Heart left ventricle (tissue), 16 donors: Measurements from ENCODE around the gene PRKAG2. TPM values are rescaled to one million over a fixed set of nuclear protein-coding genes. Genes with fewer than 3 reads are reported as not detected.
A peak's percentile ranks its signal among the peaks of the same experiment; 100 is the strongest.

Source experiments
- ATAC-seq, 4 donors: fragments of 200-7000 bp; cut with Tn5 transposase; one replicate each; pipeline ENCODE4 v1.9.1; 2020 to 2022; ENCODE audit warnings: moderate library complexity in 4 of 4, mild to moderate bottlenecking in 3 of 4, moderate number of reproducible peaks in 1 of 4
- DNase-seq, 5 donors: peaks; one replicate each; pipeline ENCODE4 v3.0.0-alpha.2; 2020
- H3K27ac ChIP-seq, 12 donors: fragments of 200-600 bp; sonication (generic) in 4 of 12; one replicate each; pipeline versions ENCODE4 v1.5.0 to v1.8.0; 2016 to 2022; ENCODE audit warnings: mild to moderate bottlenecking in 2 of 12
- H3K27me3 ChIP-seq, 9 donors: fragments of 200-600 bp; sonication (generic) in 2 of 9; one replicate each; pipeline versions ENCODE4 v1.5.1 to v1.8.0; 2016 to 2022; ENCODE audit warnings: mild to moderate bottlenecking in 3 of 9
- H3K36me3 ChIP-seq, 9 donors: fragments of 200-600 bp; sonication (generic) in 2 of 9; one replicate each; pipeline versions ENCODE4 v1.5.0 to v1.8.0; 2018 to 2022; ENCODE audit warnings: mild to moderate bottlenecking in 2 of 9
- H3K4me1 ChIP-seq, 12 donors: fragments of 200-600 bp; sonication (generic) in 4 of 12; one replicate each; pipeline versions ENCODE4 v1.5.0 to v1.8.0; 2016 to 2022; ENCODE audit warnings: mild to moderate bottlenecking in 3 of 12
- H3K4me3 ChIP-seq, 12 donors: fragments of 200-600 bp; sonication (generic) in 4 of 12; one replicate each; pipeline versions ENCODE4 v1.5.0 to v1.8.0; 2017 to 2022; ENCODE audit warnings: mild to moderate bottlenecking in 9 of 12, moderate library complexity in 4 of 12
- H3K9me3 ChIP-seq, 12 donors: fragments of 200-600 bp; sonication (generic) in 4 of 12; one replicate each; pipeline versions ENCODE4 v1.5.0 to v1.8.0; 2016 to 2022; ENCODE audit warnings: mild to moderate bottlenecking in 1 of 12
- POLR2A ChIP-seq, 2 donors: fragments of 450-650 bp; IDR thresholded peaks; one replicate each; pipeline ENCODE4 v1.6.1; 2017; ENCODE audit warnings: antibody characterized with exemption in 2 of 2, mild to moderate bottlenecking in 2 of 2, moderate library complexity in 2 of 2
- WGBS, 4 donors: extraction: QIAGEN DNeasy Blood & Tissue Kit in 2 of 4; methylation state at CpG; one replicate each; pipeline versions ENCODE4 v1.1.5 to v1.1.7; 2013 to 2018; 5-methylcytosine and 5-hydroxymethylcytosine counted together
- intact Hi-C, 10 donors: fragments of 100-400 bp; cut with DNase I; formaldehyde crosslinking; loops; one replicate each; pipeline versions ENCODE4 v1.11.1 to v1.14.2; 2022
- polyA plus RNA-seq, 2 donors: library from polyadenylated mRNA; stranded (reverse); fragments of 200-250 nt; gene quantifications; one replicate each; pipeline ENCODE4 v1.2.3, GENCODE V29; 2013
- total RNA-seq, 9 donors: library from RNA; depleted of rRNA in 2 of 9; stranded (reverse); fragments of >200 nt in 2 of 9; fragmentation: NEBNext Ultra II Directional in 3 of 9; extraction: Animal tissue kit (Norgen Biotek cat#: 25700) in 3 of 9; gene quantifications; one replicate each; pipeline versions ENCODE4 v1.1.0 to v1.2.4, GENCODE V29; 2016 to 2023
- TF ChIP-seq, protein P1 (sequence below), 12 donors: fragments of 200-600 bp; sonication (generic) in 4 of 12; IDR thresholded peaks; one replicate each; pipeline versions ENCODE4 v1.5.0 to v1.8.0; 2018 to 2022; ENCODE audit warnings: antibody characterized with exemption in 12 of 12, mild to moderate bottlenecking in 5 of 12
- donor health status: ischemic (EF 13 %, LVEDD 7.1; RV severe dilation, severe dysfunction).
- donor health status: healthy with polysubstance abuse.
- donor health status: DM: no; HTN: yes; CAD: no.
- donor health status: DM: no; HTN: no; CAD: no.
- donor health status: ischemic (EF 25% LVEDD 6.9; RV normal size, moderate dysfunction).
- donor health status: ischemic (EF 25% LVEDD 5.7; RV mildly dilated, moderate dysfunction).
- donor health status: healthy.
- donor health status: DM: yes; HTN: yes; CAD: no.
- donor health status: ischemic (EF 35%, LVEDD 5.7; RV mildly dilated, moderate dysfunction).
- donor health status: nonischemic (EF 11% LVEDD 7.7; RV severe dilation, severe dysfunction).
- donor health status: DM: yes; HTN: yes; CAD: no.
- donor health status: PGD.
- donor health status: ischemic (EF 29% LVEDD 5.4; RV normal size, mild dysfunction).
- donor health status: nonischemic (EF 23%, LVEDD 6.1; RV moderate dilation, normal function).

The PRKAG2 gene
- total and polyA plus RNA-seq, 11 donors = 50.2 to 179 (median 108) TPM

DNA sequence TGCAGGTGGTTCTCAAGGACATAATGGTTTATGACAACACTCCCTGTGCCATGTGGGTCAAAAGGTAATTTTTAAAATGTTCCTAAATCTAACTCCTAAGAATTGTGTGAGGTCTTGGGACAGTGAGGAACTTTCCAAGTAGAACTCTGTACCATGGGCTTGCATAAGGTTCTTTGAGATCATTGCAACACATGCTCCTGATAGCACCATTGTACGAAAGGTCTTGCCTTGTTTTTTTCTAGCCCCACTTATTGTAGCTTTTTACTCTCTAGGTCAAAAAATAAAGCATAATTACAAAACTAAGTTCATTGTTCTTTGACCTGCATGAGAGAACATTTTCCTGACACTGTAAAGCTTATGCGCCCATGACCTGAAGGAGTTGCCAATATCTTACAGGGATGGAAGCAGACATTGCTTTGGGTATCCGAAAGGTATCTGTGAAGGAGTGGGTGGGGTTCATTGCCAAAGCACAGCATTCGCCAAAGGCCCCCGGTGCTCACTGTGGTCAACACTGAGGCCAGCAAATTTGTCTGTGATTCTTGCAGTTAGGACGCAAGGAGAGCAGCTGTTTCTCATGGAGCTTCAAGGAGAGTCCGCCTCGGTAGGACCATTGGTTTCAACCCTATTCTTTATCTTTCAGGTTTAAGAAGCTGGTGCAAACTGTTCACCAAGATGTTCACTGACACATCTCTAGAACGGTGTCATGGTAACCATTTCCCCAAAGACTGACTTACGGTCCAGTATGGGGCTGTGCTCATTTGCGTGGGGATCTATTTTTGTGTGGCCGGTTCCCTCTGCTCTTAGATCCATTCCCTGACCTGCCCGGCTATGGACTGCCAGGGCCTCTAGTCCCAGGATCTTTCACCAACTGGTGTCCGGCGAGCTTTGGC is 7.6 kb upstream of the PRKAG2 start:
- intact Hi-C loops = no loop called here
- no peak overlapping the region for H3K27ac ChIP-seq
- no peak overlapping the region for H3K4me3 ChIP-seq
- TF ChIP-seq, protein P1, sequence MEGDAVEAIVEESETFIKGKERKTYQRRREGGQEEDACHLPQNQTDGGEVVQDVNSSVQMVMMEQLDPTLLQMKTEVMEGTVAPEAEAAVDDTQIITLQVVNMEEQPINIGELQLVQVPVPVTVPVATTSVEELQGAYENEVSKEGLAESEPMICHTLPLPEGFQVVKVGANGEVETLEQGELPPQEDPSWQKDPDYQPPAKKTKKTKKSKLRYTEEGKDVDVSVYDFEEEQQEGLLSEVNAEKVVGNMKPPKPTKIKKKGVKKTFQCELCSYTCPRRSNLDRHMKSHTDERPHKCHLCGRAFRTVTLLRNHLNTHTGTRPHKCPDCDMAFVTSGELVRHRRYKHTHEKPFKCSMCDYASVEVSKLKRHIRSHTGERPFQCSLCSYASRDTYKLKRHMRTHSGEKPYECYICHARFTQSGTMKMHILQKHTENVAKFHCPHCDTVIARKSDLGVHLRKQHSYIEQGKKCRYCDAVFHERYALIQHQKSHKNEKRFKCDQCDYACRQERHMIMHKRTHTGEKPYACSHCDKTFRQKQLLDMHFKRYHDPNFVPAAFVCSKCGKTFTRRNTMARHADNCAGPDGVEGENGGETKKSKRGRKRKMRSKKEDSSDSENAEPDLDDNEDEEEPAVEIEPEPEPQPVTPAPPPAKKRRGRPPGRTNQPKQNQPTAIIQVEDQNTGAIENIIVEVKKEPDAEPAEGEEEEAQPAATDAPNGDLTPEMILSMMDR (IDR thresholded peaks at IDR 0.05) = no peak
- no peak for TF ChIP-seq POLR2A (IDR thresholded peaks at IDR 0.05)
- no peaks in the 10 kb centered on the region for H3K9me3 ChIP-seq
- no peak for DNase-seq
- ATAC-seq = no peak
- H3K4me1 ChIP-seq = no peaks in the 10 kb centered on the region
- H3K36me3 ChIP-seq = no peaks in the 10 kb centered on the region
- WGBS, 4 donors = 87 to 94% (median 92%) methylated on average over 15 of the region's 15 CpGs
- H3K27me3 ChIP-seq = peaks cover 0 to 8% (median 0%) of the 10 kb centered on the region in 9 donors

DNA sequence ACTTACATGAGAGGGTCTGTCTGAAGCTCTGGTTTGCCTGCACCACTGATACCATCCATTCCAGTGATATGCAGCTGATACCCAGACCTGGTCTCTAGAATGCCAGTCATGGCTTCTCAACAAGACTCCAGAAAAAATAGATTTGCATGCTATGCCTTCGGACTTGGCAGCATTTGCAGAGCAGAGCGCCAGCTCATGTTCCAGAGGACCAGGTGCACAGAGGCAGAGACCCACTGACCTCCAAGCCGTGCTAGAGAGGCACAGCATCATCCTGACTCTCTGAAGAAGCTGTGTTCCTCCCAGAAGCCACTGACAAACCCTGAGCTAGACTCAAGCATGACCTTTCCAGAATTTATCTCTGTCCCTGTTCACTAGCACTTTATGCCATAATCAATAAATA is 6.9 kb upstream of the PRKAG2 start:
- no peaks in the 10 kb centered on the region for H3K9me3 ChIP-seq
- TF ChIP-seq, protein P1 (IDR thresholded peaks at IDR 0.05) = no peak
- TF ChIP-seq POLR2A (IDR thresholded peaks at IDR 0.05) = no peak
- H3K4me1 ChIP-seq = no peaks in the 10 kb centered on the region
- H3K36me3 ChIP-seq = no peaks in the 10 kb centered on the region
- WGBS, 4 donors = 67 to 84% (median 68%) methylated on average over 3 of the region's 3 CpGs
- DNase-seq (no peak), ATAC-seq (no peak)
- intact Hi-C loops = no loop called here
- no peak overlapping the region for H3K27ac ChIP-seq
- no peak overlapping the region for H3K4me3 ChIP-seq
- peaks cover 0 to 7% (median 0%) of the 10 kb centered on the region in 9 donors for H3K27me3 ChIP-seq

DNA sequence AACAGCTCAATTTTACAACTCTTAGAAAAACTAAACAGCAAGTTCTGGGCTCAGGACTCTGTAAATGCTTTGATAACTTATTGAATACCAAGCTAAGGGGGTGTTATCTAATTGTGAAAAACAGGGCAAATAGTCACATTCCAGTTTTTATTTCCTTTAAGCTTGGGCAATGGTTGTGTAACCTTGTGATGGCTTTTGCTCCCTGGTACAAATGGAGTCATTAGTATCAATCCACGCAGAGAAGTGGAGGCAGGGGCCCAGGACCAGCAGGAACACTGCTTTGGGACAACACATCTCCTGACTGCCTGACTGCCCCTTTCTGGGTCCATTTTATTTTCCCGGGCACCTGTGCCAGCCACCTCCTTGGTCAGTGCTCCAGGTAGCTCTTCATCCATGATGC is 5.8 kb upstream of the PRKAG2 start:
- Histone ChIP-seq H3K36me3 (no peaks in the 10 kb centered on the region), H3K9me3 (no peaks in the 10 kb centered on the region), H3K4me1 (peaks cover 0 to 8% (median 4%) of the 10 kb centered on the region in 12 donors), H3K27me3 (peaks cover 0 to 7% (median 0%) of the 10 kb centered on the region in 9 donors), H3K4me3 (no peak overlapping the region), H3K27ac (no peak overlapping the region)
- TF ChIP-seq POLR2A (IDR thresholded peaks at IDR 0.05) = no peak
- TF ChIP-seq, protein P1 (IDR thresholded peaks at IDR 0.05) = no peak
- WGBS, 4 donors = 88 to 98% (median 92%) methylated on average over 2 of the region's 2 CpGs
- ATAC-seq (no peak), DNase-seq (peak in 1 of 5 donors; percentile 3)
- intact Hi-C loops = no loop called here

DNA sequence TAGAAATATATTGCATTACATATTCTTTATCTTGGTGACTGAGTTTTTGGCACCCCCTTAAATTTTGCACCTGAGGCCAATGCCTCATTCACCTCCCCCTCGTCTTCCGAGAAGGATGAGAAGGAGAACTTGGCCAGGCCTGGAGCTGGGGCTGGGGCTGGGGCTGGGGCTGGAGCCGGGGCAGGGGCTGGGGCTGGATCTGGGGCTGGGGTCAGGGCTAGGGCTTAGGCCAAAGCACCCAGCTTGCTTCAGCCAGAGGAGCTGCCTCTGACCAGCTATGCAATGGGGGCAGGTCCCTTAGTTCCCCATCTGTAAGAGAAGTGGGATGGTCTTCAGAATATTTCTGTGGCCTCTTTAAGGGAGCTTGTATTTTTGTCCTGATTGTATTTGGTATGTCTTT is 3.8 kb upstream of the PRKAG2 start:
- no peak for TF ChIP-seq POLR2A (IDR thresholded peaks at IDR 0.05)
- TF ChIP-seq, protein P1 (IDR thresholded peaks at IDR 0.05) = no peak
- DNase-seq (peak in 1 of 5 donors; percentile 15), ATAC-seq (no peak)
- no peaks in the 10 kb centered on the region for H3K36me3 ChIP-seq
- peaks cover 0 to 19% (median 8%) of the 10 kb centered on the region in 12 donors for H3K4me1 ChIP-seq
- intact Hi-C loops = no loop called here
- 93 to 94% (median 93%) methylated on average over 3 of the region's 3 CpGs for WGBS, 4 donors
- H3K9me3 ChIP-seq = no peaks in the 10 kb centered on the region
- H3K4me3 ChIP-seq = no peak overlapping the region
- H3K27me3 ChIP-seq = peaks cover 0 to 3% (median 0%) of the 10 kb centered on the region in 9 donors
- no peak overlapping the region for H3K27ac ChIP-seq
